Measurements from ENCODE around the gene RND2.
"Not testable (repeated sequence)": the region's sequence is repeated elsewhere in the genome, so short reads cannot be mapped to it uniquely, and the experiment has no call there.

Gene RND2

DNA sequence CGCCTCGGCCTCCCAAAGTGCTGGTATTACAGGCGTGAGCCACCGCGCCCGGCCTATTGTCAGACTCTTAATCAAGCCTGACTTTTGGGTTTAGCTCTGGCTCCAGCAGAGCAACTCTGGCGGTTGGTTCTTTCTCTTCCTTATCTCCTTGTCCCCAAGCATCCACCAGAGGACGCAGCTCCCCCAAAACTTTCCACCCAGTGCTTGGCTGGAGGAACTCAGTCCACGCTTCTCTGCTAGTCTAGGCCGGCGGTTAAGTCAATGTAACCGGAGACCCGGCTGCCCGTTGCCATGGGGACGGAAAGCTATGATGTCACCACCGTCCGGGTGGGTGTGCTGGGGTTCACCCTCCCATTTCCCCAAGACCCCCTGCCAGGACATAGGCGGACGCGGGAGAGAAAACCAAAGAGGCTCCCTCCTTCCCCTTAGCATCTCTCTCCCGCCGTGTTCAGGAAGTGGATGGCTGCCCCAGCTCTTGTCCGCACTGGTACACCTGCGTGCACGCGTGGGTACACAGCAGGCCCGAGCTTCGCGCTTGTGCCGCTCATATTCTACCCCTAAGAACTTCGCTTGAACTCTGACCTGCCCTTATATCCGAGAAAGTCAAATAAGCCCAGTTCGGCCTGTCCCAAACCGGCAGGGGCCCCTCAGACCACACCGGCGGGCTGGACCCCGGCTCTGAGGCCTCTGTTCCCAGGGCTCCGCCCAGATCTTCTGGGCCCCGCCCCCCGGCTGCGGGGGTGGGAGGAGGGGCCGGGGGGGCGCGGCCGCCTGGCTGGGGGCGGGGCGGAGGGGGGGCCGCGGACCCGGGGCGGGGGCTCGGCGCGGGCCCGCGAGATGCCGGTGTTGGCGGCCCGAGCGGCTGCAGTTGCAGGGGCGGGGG, at the start of gene RND2:
Gene RND2 (plus strand): TSS at position 825 of the 883 bp plus-strand sequence. CDS start 117 bp downstream, outside the sequence.
- DNase-seq, result peak; percentile 92

- no peak for DNase-seq
Measured at GRCh38 chr17:42975265-42975664, 49.8 kb upstream of the RND2 start.

DNA sequence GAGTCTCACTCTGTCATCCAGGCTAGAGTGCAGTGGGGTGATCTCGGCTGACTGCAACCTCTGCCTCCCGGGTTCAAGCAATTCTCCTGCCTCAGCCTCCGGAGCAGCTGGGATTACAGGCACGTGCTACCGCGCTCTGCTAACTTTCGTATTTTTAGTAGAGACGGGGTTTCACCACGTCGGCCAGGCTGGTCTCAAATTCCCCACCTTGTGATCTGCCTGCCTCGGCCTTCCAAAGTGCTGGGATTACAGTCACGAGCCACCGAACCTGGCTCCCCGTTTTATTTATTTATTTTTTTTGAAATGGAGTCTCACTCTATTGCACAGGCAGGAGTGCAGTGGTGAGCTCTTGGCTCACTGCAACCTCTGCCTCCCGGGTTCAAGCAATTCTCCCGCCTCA, 49.3 kb upstream of the RND2 start:
- DNase-seq, result not testable (repeated sequence)

GRCh38 chr17:42979511-42980273, 45.3 kb upstream of the RND2 start, which contains the start of gene PTGES3L:
Gene PTGES3L (minus strand): TSS chr17:42980080. CDS start chr17:42980053, 27 bp downstream.
- DNase-seq, result peak; percentile 47

DNA sequence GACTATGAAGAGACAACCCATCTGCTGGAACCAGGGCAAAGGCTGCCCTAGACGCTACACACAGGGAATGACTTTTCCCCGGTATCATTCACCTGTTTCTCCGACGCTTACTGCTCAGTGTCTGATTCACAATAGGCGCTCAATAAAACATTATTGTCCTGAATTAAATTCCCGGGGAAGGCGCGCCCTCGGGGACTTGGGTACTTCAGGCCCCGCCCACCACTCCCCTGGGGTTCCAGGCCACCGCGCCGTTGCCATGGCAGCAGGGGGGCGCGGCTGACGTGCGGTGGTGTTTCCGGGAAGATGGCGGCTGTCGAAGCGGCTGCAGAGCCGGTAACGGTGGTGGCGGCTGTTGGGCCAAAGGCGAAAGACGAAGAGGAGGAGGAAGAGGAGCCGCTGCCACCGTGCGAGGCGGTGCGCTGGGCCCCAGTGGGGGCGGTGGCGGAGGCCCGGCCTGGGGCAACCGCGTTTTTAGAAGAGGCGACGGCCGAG, 44.7 kb upstream of the RND2 start, which contains the start of gene RUNDC1:
Gene RUNDC1 (plus strand): TSS at position 292 of the 492 bp plus-strand sequence. CDS start 12 bp downstream, at position 304.
- DNase-seq, result peak; percentile 97

DNA sequence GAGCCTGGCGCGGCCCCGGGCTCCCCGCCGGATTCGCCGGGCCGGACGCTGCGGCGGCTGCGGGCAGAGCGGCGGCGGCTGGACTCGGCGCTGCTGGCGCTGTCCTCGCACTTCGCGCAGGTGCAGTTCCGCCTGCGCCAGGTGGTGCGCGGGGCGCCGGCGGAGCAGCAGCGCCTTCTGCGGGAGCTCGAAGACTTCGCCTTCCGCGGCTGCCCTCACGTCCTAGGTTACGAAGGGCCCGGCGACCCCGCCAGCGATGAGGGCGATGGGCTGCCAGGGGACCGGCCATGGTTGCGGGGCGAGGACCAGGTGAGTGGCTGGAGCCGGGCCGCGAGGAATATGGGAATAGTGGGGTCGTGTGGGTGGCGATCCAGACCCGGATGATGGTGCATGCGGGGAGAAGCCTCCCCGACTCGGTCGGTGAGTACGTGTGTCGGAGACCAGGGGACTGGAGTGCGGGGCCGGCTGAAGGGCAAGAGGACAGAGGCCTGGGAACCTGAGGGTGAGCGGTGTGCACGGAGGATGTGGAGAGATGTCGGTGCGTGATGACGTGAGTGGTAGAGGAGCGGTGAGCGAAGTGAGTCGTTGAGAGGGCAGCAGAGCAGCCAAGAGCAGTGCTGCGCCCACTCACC, 44.1 kb upstream of the RND2 start:
- DNase-seq, result peak; percentile 35

DNA sequence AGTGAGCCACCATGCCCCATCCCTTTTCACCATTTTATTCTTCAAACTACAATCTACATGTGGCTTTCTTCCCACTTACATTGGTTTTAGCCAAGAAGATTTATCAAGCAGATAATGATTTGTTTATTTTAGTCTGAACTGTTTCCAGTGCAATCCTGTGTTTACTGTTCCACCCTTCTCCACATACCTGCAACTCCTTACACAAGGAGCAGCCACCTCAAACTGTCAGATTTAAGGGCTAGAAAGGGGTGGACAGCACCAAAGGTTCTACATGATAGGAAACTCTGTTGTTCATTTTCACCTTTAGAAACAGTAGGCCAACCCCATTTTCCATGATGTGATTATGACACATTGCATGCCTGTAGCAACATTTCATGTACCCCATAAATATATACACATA, 42.8 kb upstream of the RND2 start:
- DNase-seq, result no peak

- no peak for DNase-seq
Measured at GRCh38 chr17:42985225-42985624, 39.8 kb upstream of the RND2 start.

GRCh38 chr17:42989141-42989540, 35.9 kb upstream of the RND2 start:
- DNase-seq, result no peak

DNA sequence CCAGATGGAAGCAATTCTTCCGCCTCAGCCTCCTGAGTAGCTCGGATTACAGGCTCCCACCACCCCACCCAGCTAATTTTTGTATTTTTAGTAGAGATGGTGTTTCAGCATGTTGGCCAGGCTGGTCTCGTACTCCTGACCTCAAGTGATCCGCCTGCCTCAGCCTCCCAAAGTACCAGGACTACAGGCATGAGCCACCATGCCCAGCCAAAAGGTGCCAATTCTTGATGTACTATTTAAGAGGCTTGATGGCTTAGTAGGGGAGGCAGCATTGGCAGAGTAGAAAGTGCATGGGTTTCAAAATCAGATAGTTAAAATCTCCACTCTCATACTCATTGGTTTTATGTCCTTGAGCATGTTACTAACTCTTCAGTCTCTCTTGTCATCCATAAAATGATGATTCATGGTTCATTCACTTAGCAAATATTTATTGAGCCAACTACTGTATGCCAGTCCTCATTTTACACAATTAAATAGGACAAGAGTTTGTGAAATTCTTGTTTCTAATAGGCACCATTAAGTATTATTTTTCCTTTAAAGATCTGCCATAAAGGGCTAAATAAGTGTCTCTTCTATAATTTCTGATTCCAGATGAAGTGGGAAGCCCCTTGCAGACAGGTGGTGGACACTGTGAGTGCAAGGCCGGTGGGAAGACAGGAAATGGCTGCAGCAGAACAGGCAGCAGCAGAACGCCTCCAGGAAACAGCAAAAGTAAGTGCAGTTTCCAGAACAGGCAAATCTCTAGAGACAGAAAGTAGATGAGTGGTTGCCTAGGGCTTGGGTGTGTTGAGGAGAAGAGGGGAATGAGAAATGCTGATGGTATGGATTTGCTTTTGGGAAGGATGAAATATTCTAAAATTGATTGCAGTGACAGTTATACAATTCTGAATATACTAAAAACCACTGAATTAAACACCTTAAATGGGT, 35.0 kb upstream of the RND2 start:
- no peak for DNase-seq

DNA sequence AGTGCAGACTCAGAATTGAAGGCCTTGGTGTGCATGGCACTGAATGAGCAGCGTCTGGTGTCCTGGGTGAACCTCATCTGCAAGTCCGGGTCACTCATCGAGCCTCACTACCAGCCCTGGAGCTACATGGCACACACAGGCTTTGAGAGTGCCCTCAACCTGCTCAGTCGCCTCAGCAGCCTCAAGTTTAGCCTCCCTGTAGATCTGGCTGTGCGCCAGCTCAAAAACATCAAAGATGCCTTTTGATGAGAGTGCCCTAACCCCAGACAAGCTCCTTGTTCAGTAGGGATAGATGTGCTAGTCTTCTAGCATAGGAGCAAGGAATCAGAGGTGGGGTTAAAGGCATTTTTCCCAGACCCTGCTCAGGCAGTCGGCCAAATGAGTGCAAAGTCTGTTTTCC, 33.6 kb upstream of the RND2 start:
- DNase-seq, result no peak

DNA sequence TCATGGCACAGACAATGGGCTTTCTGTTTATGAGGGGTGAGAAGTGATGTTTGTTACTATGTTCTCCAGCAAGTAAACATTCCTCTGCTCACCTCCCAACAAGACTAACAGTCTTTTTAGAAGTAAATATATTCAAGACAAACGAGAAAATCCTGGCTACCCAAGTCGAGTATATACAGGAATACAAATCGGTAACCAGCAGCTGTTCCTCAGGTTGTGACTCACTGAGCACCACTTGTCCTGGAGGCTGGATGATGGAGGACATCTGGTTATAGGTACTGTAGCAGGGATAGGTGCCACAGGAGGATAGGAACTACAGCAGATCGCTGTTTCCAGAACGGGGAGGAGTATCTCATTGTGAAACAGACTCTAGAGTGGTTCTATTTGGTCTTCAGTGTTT, 32.2 kb upstream of the RND2 start:
- no peak for DNase-seq

DNA sequence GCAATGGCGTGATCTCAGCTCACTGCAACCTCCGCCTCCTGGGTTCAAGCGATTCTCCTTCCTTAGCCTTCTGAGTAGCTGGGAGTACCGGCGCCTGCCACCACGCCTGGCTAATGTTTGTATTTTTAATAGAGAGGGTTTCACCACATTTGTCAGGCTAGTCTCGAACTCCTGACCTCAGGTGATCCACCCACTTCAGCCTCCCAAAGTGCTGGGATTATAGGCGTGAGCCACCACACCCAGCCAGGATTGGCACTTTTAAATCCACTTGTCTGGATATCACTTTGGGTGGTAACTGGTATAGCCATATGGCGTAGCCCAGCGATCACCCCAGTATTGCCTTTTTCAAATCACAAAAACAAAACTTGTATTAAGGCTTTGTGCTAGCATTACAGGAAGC, 31.1 kb upstream of the RND2 start:
- DNase-seq, result not testable (repeated sequence)

GRCh38 chr17:42997390-42997983, 27.5 kb upstream of the RND2 start:
- DNase-seq, result no peak

- DNase-seq, result peak; percentile 100
Measured at GRCh38 chr17:42997984-42998938, 26.8 kb upstream of the RND2 start, which contains the start of gene RPL27. Gene RPL27 (plus strand): TSS chr17:42998419. CDS start chr17:42998751, 332 bp downstream.

GRCh38 chr17:42999003-42999525, 26.0 kb upstream of the RND2 start:
- no peak for DNase-seq

GRCh38 chr17:43000894-43001293, 24.1 kb upstream of the RND2 start:
- not testable (repeated sequence) for DNase-seq

DNA sequence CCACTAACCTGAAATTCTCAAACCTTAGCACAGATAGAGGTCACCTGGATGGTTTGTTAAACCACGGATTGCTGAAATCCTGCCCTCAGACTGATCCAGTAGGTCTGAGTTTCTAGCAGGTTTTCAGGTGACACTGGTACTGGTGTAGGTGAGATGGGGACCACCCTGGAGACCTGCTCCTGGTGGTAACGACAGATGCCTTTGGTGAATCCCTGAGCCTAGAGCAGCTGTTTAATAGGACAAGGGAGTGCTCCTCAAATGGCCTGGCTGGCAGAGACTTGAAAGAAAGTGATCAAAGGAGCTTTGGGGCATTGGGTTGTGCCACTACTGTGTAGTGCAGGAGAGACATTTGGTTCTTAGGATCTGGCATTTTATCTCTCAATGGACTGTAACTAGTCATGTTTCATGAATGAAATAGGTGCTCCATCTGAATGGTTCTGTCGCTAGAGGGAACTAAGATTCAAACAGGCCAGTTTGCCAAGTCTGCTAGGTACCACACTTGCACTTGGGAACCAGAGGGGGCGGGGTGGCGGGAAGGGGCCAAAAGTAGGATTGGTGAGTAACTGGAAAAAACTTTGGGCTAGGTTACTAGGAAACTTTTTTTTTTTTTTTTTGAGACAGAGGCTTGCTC, 21.4 kb upstream of the RND2 start:
- DNase-seq, result no peak
